Sigmoid colon (tissue), 7 donors: Measurements from ENCODE around the gene GTF2A1L. TPM values are rescaled to one million over a fixed set of nuclear protein-coding genes. Genes with fewer than 3 reads are reported as not detected.

Experiments used
- DNase-seq: peaks from one replicate; pipeline ENCODE4 v3.0.0-alpha.2; 2019
- H3K27ac ChIP-seq, 4 donors: fragments of 200-600 bp; sonication (generic); one replicate each; pipeline ENCODE4 v1.5.1; 2016 to 2019; ENCODE audit warnings: mild to moderate bottlenecking in 1 of 4
- H3K27me3 ChIP-seq, 3 donors: fragments of 200-600 bp; sonication (generic); one replicate each; pipeline ENCODE4 v1.5.1; 2019; ENCODE audit warnings: mild to moderate bottlenecking in 1 of 3
- H3K36me3 ChIP-seq, 4 donors: fragments of 200-600 bp; sonication (generic); one replicate each; pipeline ENCODE4 v1.5.1; 2016 to 2019
- H3K4me1 ChIP-seq, 4 donors: fragments of 200-600 bp; sonication (generic); one replicate each; pipeline ENCODE4 v1.5.1; 2017 to 2019
- H3K4me3 ChIP-seq, 4 donors: fragments of 200-600 bp; sonication (generic); one replicate each; pipeline ENCODE4 v1.5.1; 2017 to 2019; ENCODE audit warnings: mild to moderate bottlenecking in 2 of 4, moderate library complexity in 1 of 4
- H3K9me3 ChIP-seq, 4 donors: fragments of 200-600 bp in 3 of 4; sonication (generic) in 3 of 4; one replicate each; pipeline versions ENCODE4 v1.5.1 to v1.6.1; 2013 to 2019
- CTCF ChIP-seq, 4 experiments: fragments of 450-650 bp in 3 of 4; fragments of 200-600 bp in 1 of 4; IDR thresholded peaks; one replicate each; pipeline ENCODE4 v1.5.1; 2016 to 2019; ENCODE audit warnings: antibody characterized with exemption in 4 of 4, mild to moderate bottlenecking in 3 of 4, moderate library complexity in 2 of 4
- EP300 ChIP-seq, 4 donors: sonication (generic); formaldehyde crosslinking; IDR thresholded peaks; one replicate each; pipeline ENCODE4 v1.6.1; 2017; ENCODE audit warnings: antibody characterized with exemption in 4 of 4
- POLR2A ChIP-seq, 2 donors: fragments of 450-650 bp; IDR thresholded peaks; one replicate each; pipeline ENCODE4 v1.6.1; 2016; ENCODE audit warnings: antibody characterized with exemption in 2 of 2, mild to moderate bottlenecking in 2 of 2, moderate library complexity in 2 of 2
- POLR2AphosphoS5 ChIP-seq, 4 donors: sonication (generic); formaldehyde crosslinking; IDR thresholded peaks; one replicate each; pipeline ENCODE4 v1.6.1; 2017; ENCODE audit warnings: antibody characterized with exemption in 4 of 4
- WGBS, 2 donors: extraction: QIAGEN DNeasy Blood & Tissue Kit; methylation state at CpG; one replicate each; pipeline ENCODE4 v1.1.7; 2013; 5-methylcytosine and 5-hydroxymethylcytosine counted together
- intact Hi-C: fragments of 100-400 bp; cut with DNase I; formaldehyde crosslinking; loops from one replicate; pipeline ENCODE4 v1.15.1; 2023
- polyA plus RNA-seq, 3 donors: library from polyadenylated mRNA; stranded (reverse); fragments of 200-250 nt; gene quantifications; one replicate each; pipeline ENCODE4 v1.2.3, GENCODE V29; 2013
- total RNA-seq, 4 donors: library from RNA; depleted of rRNA; stranded (reverse); fragments of >200 nt; gene quantifications; one replicate each; pipeline ENCODE4 v1.1.0, GENCODE V29; 2016
- donor health status: healthy with polysubstance abuse.
- donor health status: Bipolar disorder and iron deficiency.
- donor health status: healthy.

The GTF2A1L gene
- total and polyA plus RNA-seq, 7 donors = 0.66 to 105 (median 26.2) TPM; not detected in 1

- TF ChIP-seq EP300 (IDR thresholded peaks at IDR 0.05) (no peak), POLR2AphosphoS5 (IDR thresholded peaks at IDR 0.05) (no peak), POLR2A (IDR thresholded peaks at IDR 0.05) (no peak), CTCF (IDR thresholded peaks at IDR 0.05) (no peak)
- WGBS, 2 donors = 62 to 68% methylated on average over 2 of the region's 2 CpGs
- intact Hi-C loops = no loop called here
Measured at GRCh38 chr2:48714245-48714644, 96.6 kb downstream of the GTF2A1L start.

GRCh38 chr2:48715042-48715899, 97.6 kb downstream of the GTF2A1L start:
- H3K4me1 ChIP-seq = peaks cover 0 to 32% (median 20%) of the 10 kb centered on the region in 4 donors
- H3K36me3 ChIP-seq = no peaks in the 10 kb centered on the region
- peaks cover 0 to 18% (median 0%) of the 10 kb centered on the region in 3 donors for H3K27me3 ChIP-seq
- H3K4me3 ChIP-seq = no peak overlapping the region
- H3K9me3 ChIP-seq = no peaks in the 10 kb centered on the region
- intact Hi-C loops = no loop called here
- DNase-seq = peak; percentile 76
- TF ChIP-seq CTCF (IDR thresholded peaks at IDR 0.05) (no peak), POLR2AphosphoS5 (IDR thresholded peaks at IDR 0.05) (no peak), EP300 (IDR thresholded peaks at IDR 0.05) (no peak), POLR2A (IDR thresholded peaks at IDR 0.05) (no peak)
- peak overlapping the region in 1 of 4 donors; percentile 73 for H3K27ac ChIP-seq
- WGBS, 2 donors = 13 to 55% methylated on average over 7 of the region's 7 CpGs

More at GRCh38 chr2:48714245-48714644, 96.6 kb downstream of the GTF2A1L start:
- no peaks in the 10 kb centered on the region for H3K9me3 ChIP-seq
- peaks cover 0 to 32% (median 20%) of the 10 kb centered on the region in 4 donors for H3K4me1 ChIP-seq
- peaks cover 0 to 10% (median 0%) of the 10 kb centered on the region in 3 donors for H3K27me3 ChIP-seq
- no peak for DNase-seq
- no peaks in the 10 kb centered on the region for H3K36me3 ChIP-seq
- no peak overlapping the region for H3K4me3 ChIP-seq
- H3K27ac ChIP-seq = peak overlapping the region in 2 of 4 donors; percentile 4 to 73

GRCh38 chr2:48715956-48716355, 98.3 kb downstream of the GTF2A1L start:
- H3K36me3 ChIP-seq = no peaks in the 10 kb centered on the region
- H3K4me1 ChIP-seq = peaks cover 0 to 32% (median 20%) of the 10 kb centered on the region in 4 donors
- H3K27me3 ChIP-seq = peaks cover 0 to 25% (median 0%) of the 10 kb centered on the region in 3 donors
- TF ChIP-seq POLR2A (IDR thresholded peaks at IDR 0.05) = no peak
- no peak for TF ChIP-seq POLR2AphosphoS5 (IDR thresholded peaks at IDR 0.05)
- no peak for TF ChIP-seq EP300 (IDR thresholded peaks at IDR 0.05)
- no peak for TF ChIP-seq CTCF (IDR thresholded peaks at IDR 0.05)
- H3K9me3 ChIP-seq = no peaks in the 10 kb centered on the region
- 70 to 76% methylated on average over 1 of the region's 1 CpG for WGBS, 2 donors
- DNase-seq = no peak
- H3K27ac ChIP-seq = peak overlapping the region in 1 of 4 donors; percentile 73
- intact Hi-C loops = no loop called here
- no peak overlapping the region for H3K4me3 ChIP-seq

- H3K4me1 ChIP-seq = peaks cover 0 to 32% (median 20%) of the 10 kb centered on the region in 4 donors
- TF ChIP-seq POLR2A (IDR thresholded peaks at IDR 0.05) (no peak), CTCF (IDR thresholded peaks at IDR 0.05) (no peak), POLR2AphosphoS5 (IDR thresholded peaks at IDR 0.05) (no peak)
- peaks cover 0 to 35% (median 0%) of the 10 kb centered on the region in 3 donors for H3K27me3 ChIP-seq
- no peaks in the 10 kb centered on the region for H3K9me3 ChIP-seq
- no peak for DNase-seq
- 65 to 85% methylated on average over 3 of the region's 3 CpGs for WGBS, 2 donors
- intact Hi-C loops = no loop called here
- H3K27ac ChIP-seq = peak overlapping the region in 1 of 4 donors; percentile 73
- H3K36me3 ChIP-seq = no peaks in the 10 kb centered on the region
- H3K4me3 ChIP-seq = no peak overlapping the region
Measured at GRCh38 chr2:48717846-48718245, 100.2 kb downstream of the GTF2A1L start.
